SU-DHL-6 (cell line): ENCODE data around the gene SRPK2.

Experiments
- H2AFZ ChIP-seq: fragments of 200-600 bp; sonication (generic); 2 replicates; pipeline ENCODE4 v1.6.1; 2014; ENCODE audit warnings: low read depth, mild to moderate bottlenecking, moderate library complexity, mixed read lengths, antibody characterized with exemption, low read length; ENCODE audit not compliant: severe bottlenecking
- H3F3A ChIP-seq: fragments of 200-600 bp; shearing (Covaris generic); 2 replicates; pipeline ENCODE4 v1.6.0; 2016; ENCODE audit warnings: antibody characterized with exemption, mild to moderate bottlenecking; ENCODE audit not compliant: insufficient read depth
- H3K27ac ChIP-seq: fragments of 200-600 bp; sonication (generic); 2 replicates; pipeline ENCODE4 v1.5.1; 2016; ENCODE audit warnings: low read depth, mild to moderate bottlenecking, low read length, moderate library complexity, mixed read lengths
- H3K27me3 ChIP-seq: fragments of 200-600 bp; sonication (generic), shearing (Covaris generic); 2 replicates; pipeline ENCODE4 v1.6.0; 2014; ENCODE audit warnings: mild to moderate bottlenecking, low read length
- H3K36me3 ChIP-seq: fragments of 200-600 bp; sonication (generic); 2 replicates; pipeline ENCODE4 v1.6.1; 2014; ENCODE audit warnings: mild to moderate bottlenecking, low read length, mixed read lengths
- H3K4me2 ChIP-seq: fragments of 300-600, 200-600 bp; shearing (Covaris generic), sonication (generic); 2 replicates; pipeline ENCODE4 v1.6.0; 2014; ENCODE audit warnings: low read length, low read depth, mild to moderate bottlenecking; ENCODE audit not compliant: poor library complexity, severe bottlenecking
- H3K4me3 ChIP-seq: fragments of 200-600 bp; sonication (generic); 2 replicates; pipeline ENCODE4 v1.5.1; 2014; ENCODE audit warnings: antibody characterized with exemption, low read length, mild to moderate bottlenecking, mixed read lengths; ENCODE audit not compliant: insufficient read depth, poor library complexity, severe bottlenecking
- H3K79me2 ChIP-seq: fragments of 200-600 bp; sonication (generic); 2 replicates; pipeline ENCODE4 v1.6.1; 2014; ENCODE audit warnings: mild to moderate bottlenecking, low read length, moderate library complexity; ENCODE audit not compliant: insufficient read depth
- H3K9ac ChIP-seq: fragments of 200-600 bp; sonication (generic); 2 replicates; pipeline ENCODE4 v1.7.0; 2014; ENCODE audit warnings: mild to moderate bottlenecking, low read length
- H3K9me2 ChIP-seq: fragments of 200-600 bp; sonication (generic); replicated peaks from 2 replicates; pipeline ENCODE4 v1.6.1; 2014; ENCODE audit warnings: low read length; ENCODE audit not compliant: insufficient read depth
- H3K9me3 ChIP-seq: fragments of 200-600 bp; sonication (generic); 2 replicates; pipeline ENCODE4 v1.6.1; 2014; ENCODE audit warnings: low read length, mixed read lengths; ENCODE audit not compliant: insufficient read depth
- H4K20me1 ChIP-seq: fragments of 200-600 bp; sonication (generic); 2 replicates; pipeline ENCODE4 v1.6.1; 2014; ENCODE audit warnings: low read depth, mild to moderate bottlenecking, antibody characterized with exemption, low read length, moderate library complexity, mixed read lengths
- EZH2phosphoT487 ChIP-seq: fragments of 200-600 bp; sonication (generic), shearing (Covaris generic); conservative IDR thresholded peaks from 2 replicates; pipeline ENCODE4 v1.6.1; 2018; ENCODE audit warnings: mild to moderate bottlenecking, antibody characterized with exemption, low read length, moderate library complexity, mixed read lengths
- TF ChIP-seq, protein P1 (sequence below): fragments of 200-600 bp; sonication (generic); IDR thresholded peaks from one replicate; pipeline ENCODE4 v1.5.1; 2017; ENCODE audit warnings: antibody characterized with exemption, mild to moderate bottlenecking, low read length, moderate library complexity; ENCODE audit not compliant: insufficient read depth, poor library complexity, severe bottlenecking

SRPK2 gene

DNA sequence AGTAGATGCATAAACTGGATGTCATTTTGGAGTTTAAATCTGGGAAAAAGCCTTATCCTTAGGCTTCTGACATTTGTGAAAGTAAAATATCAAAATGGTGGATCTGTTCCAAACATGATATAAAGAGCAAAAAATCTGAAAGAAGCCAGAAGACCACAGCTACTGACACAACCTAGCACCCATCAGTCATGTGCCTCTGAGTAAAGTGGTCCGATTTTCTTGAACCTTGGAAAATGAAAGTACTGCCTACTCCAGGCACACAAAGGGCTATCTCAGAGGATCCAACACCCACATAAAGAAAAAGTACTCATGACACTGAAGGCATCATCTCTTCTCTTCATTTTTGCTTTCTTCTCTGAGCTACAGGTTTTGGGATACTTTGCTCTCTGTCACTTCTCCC lies 224.0 kb downstream of the SRPK2 start:
- Histone ChIP-seq H3K4me2 (no peak overlapping the region), H4K20me1 (no peaks in the 10 kb centered on the region), H2AFZ (no peak overlapping the region), H3K27ac (no peak overlapping the region), H3K4me3 (no peak overlapping the region), H3K36me3 (peaks cover 6% of the 10 kb centered on the region), H3F3A (no peaks in the 10 kb centered on the region), H3K79me2 (no peaks in the 10 kb centered on the region), H3K9me3 (no peaks in the 10 kb centered on the region), H3K9me2 (no peaks in the 10 kb centered on the region), H3K27me3 (no peaks in the 10 kb centered on the region), H3K9ac (no peak overlapping the region)
- no peak for TF ChIP-seq EZH2phosphoT487
- TF ChIP-seq, protein P1, sequence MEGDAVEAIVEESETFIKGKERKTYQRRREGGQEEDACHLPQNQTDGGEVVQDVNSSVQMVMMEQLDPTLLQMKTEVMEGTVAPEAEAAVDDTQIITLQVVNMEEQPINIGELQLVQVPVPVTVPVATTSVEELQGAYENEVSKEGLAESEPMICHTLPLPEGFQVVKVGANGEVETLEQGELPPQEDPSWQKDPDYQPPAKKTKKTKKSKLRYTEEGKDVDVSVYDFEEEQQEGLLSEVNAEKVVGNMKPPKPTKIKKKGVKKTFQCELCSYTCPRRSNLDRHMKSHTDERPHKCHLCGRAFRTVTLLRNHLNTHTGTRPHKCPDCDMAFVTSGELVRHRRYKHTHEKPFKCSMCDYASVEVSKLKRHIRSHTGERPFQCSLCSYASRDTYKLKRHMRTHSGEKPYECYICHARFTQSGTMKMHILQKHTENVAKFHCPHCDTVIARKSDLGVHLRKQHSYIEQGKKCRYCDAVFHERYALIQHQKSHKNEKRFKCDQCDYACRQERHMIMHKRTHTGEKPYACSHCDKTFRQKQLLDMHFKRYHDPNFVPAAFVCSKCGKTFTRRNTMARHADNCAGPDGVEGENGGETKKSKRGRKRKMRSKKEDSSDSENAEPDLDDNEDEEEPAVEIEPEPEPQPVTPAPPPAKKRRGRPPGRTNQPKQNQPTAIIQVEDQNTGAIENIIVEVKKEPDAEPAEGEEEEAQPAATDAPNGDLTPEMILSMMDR: no peak

DNA sequence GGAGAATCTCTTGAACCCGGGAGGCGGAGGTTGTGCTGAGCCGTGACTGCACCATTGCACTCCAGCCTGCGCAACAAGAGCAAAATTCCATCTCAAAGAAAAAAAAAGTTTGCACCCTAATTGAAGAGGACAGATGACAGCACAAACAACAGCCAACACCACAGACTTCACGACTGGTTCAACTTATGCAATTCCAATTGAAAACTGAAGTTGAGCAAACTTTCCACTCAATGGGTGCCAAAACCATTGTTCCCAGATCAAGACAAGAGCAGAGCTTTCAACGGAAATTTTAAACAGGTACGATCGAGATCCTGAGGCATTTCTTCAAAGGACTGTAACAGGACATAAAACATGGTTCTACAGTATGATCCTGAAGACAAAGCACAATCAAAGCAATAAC lies 225.0 kb downstream of the SRPK2 start:
- Histone ChIP-seq H3F3A (no peaks in the 10 kb centered on the region), H3K9me3 (no peaks in the 10 kb centered on the region), H3K79me2 (no peaks in the 10 kb centered on the region), H3K9ac (no peak overlapping the region), H2AFZ (no peak overlapping the region), H3K27ac (no peak overlapping the region), H3K4me2 (no peak overlapping the region), H3K36me3 (peaks cover 6% of the 10 kb centered on the region), H3K4me3 (no peak overlapping the region), H4K20me1 (no peaks in the 10 kb centered on the region), H3K9me2 (no peaks in the 10 kb centered on the region), H3K27me3 (no peaks in the 10 kb centered on the region)
- no peak for TF ChIP-seq EZH2phosphoT487
- TF ChIP-seq, protein P1: no peak

DNA sequence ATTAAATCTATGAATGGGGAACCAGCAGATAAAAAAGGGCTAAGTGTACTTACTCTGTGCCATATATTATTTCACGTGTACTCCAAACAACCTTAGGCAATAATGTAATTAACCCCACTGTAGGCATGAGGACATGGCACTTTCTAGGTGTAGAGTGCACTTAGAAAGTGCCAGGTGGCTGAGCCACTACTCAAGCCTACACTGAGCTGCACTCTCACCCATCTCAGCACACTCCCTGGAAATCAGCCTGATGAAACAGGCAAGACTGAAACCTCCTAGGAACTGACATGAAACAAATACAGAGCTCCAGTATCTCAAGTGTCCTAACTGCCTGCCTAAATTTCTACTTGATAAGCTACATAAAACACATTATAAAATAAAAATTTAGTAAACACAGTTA lies 227.4 kb downstream of the SRPK2 start:
- no peak for TF ChIP-seq EZH2phosphoT487
- TF ChIP-seq, protein P1: no peak

More for the DNA sequence above, 227.4 kb downstream of the SRPK2 start:
- no peaks in the 10 kb centered on the region for H3K79me2 ChIP-seq
- H3K27ac ChIP-seq: no peak overlapping the region
- H3K4me3 ChIP-seq: no peak overlapping the region
- no peaks in the 10 kb centered on the region for H3K9me3 ChIP-seq
- H4K20me1 ChIP-seq: no peaks in the 10 kb centered on the region
- no peaks in the 10 kb centered on the region for H3K27me3 ChIP-seq
- no peaks in the 10 kb centered on the region for H3K9me2 ChIP-seq
- no peak overlapping the region for H2AFZ ChIP-seq
- H3K4me2 ChIP-seq: no peak overlapping the region
- no peak overlapping the region for H3K9ac ChIP-seq
- H3F3A ChIP-seq: no peaks in the 10 kb centered on the region
- H3K36me3 ChIP-seq: peaks cover 5% of the 10 kb centered on the region
